ENCODE results near the gene RAB1B.
"Not testable (repeated sequence)": the region's sequence is repeated elsewhere in the genome, so short reads cannot be mapped to it uniquely, and the experiment has no call there.

RAB1B gene

DNA sequence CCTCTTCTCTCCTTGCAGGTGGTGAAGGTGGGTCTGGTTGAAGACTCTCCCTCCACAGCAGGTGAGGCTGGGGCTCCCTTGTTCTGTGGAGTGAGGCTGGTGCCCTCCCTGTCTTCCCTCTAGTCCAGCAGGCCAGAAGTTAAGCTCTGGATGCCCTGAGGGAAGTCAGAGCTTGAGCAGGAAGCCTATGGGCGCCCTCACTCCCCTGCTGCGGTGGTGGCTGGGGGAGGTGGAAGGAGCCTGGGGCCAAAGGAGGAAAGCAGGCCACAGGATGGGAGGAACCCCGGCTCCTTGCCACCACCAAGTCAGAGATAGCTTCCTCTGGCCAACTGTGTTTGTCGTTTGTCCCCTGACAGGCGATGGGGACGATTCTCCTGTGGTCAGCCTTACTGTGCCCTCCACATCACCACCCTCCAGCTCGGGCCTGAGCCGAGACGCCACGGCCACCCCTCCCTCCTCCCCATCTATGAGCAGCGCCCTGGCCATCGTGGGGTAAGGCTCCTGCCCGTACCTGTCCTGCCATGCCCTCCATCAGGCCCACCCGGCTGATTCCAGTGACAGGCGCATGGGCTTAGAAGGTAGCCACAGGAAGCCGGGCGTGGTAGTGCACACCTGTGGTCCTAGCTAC lies 29.5 kb upstream of the RAB1B start:
- DNase-seq (ENCODE audit: extremely low spot score, insufficient read length, low read depth) (no peak), FAIRE-seq (no peak)

DNA sequence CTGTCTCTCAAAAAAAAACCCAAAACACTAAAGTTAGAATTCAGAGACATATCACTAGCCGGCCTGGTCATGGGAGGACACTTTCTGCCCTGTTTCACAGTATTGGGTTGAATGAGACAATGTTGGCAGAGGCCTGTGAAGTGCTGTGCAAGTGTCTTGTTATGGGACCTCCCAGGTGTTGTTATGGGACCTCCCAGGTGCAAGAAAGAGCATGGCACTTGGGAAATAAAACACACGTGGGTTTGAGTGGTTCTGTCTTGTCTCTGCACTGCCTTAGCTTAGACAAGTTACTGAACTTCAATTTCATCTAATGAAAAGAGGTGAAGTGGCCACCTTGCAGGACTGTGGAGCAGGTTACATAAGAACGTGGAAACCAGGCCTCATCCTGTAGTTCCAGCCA lies 28.9 kb upstream of the RAB1B start:
- no peak for FAIRE-seq
- DNase-seq (ENCODE audit: extremely low spot score, insufficient read length, low read depth) = no peak

DNA sequence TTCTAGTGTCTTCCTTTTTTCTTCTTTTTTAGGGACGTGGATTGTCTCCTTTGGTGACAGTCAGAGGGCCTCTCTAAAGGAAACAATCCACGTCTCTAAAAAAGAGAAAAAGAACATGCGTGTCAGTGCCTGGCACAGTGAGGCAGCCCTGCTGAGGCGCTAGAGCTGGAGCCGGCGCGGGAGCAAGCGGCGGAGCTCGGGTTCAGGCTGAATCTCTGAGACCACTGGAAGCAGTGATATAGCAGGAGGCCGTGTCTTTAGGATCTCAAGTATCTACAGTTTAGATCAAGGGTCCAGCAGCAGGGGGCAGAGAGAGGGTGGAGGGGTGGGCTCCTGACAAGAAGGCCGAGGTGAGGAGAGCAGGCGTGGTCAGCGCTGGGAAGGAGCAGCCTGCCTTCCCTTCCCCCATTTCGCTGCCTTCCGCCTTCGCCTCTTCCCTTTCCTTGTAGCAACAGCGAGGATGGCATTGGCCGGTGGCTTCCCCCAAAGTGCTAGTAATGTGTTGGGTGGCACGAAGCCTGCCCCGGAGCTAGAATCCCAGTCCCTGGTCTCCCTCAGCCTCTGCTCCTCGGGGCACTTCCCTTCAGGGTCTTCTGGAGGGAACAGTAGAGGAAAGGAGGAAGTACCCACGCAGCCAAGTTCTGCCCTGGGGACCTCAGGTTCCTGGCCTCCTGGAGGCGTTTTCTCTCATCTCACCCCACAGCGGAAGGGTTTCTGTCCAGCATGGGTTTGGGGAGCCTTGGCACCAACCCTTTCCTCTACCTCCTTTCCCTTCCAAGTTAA lies 28.2 kb upstream of the RAB1B start:
- DNase-seq (ENCODE audit: extremely low spot score, insufficient read length, low read depth) (no peak), FAIRE-seq (no peak)

DNA sequence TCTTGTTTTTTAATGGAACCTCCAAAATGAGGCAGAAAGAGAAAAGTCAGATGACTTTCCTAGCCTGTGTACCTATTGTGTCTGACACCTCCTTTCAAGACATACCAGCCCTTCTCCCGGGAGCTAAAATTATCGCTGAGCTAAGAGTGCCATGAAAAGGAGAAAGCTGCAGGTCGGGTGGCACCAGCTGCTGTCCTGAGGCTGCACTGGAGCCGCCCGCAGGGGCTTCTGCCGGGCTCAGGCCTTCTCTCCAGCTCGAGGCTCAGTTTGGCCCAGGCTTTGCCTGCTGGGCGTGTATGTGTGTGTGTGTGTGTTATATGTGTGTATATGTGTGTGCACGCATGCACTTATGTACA lies 27.7 kb upstream of the RAB1B start:
- no peak for DNase-seq (ENCODE audit: extremely low spot score, insufficient read length, low read depth)
- no peak for FAIRE-seq

GRCh38 chr11:66242095-66242765 lies 26.2 kb upstream of the RAB1B start:
- FAIRE-seq (no peak), DNase-seq (ENCODE audit: extremely low spot score, insufficient read length, low read depth) (no peak)

- DNase-seq (ENCODE audit: extremely low spot score, insufficient read length, low read depth) = no peak
- FAIRE-seq = no peak
Measured at GRCh38 chr11:66243782-66244535, 24.5 kb upstream of the RAB1B start.

GRCh38 chr11:66247295-66247694 lies 21.1 kb upstream of the RAB1B start:
- DNase-seq (ENCODE audit: extremely low spot score, insufficient read length, low read depth) (no peak), FAIRE-seq (no peak)

DNA sequence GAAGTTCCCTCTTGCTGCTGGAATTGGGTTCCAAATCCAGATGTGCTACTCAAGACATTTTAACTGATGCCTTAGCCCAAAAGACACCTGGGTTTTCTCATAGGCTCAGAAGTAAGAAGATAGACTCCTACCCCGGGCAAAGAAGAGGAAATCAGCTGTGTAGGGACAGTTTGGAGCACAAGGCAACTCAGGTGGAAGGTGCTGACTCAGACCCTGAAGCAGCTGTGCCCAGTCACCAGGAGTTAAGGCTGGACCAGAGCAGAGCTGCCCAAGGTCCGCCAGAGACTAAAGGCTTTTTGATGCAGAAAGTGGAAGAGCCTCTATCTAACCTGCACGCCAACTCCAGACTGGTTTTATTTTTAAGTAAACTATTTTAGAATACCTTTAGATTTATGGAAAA lies 20.6 kb upstream of the RAB1B start:
- DNase-seq (ENCODE audit: extremely low spot score, insufficient read length, low read depth) (no peak), FAIRE-seq (no peak)

DNA sequence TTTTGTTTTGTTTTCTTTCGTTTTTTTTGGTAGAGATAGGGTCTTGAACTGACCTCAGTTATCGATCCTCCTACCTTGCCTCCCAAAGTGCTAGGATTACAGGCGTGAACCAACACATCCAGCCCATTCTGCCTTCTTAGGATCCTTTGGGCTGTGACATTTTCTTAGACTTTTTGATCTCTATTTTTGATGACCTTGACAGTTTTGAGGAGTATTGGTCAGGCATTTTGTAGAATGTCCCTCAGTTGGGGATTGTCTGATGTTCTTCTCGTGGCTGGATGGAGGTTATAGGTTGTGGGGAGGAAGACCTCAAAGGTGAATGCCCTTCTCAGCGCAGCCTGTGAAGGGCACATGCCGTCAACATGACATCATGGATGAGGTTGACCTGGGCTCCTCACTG lies 19.5 kb upstream of the RAB1B start:
- FAIRE-seq = no peak
- DNase-seq (ENCODE audit: extremely low spot score, insufficient read length, low read depth) = no peak

DNA sequence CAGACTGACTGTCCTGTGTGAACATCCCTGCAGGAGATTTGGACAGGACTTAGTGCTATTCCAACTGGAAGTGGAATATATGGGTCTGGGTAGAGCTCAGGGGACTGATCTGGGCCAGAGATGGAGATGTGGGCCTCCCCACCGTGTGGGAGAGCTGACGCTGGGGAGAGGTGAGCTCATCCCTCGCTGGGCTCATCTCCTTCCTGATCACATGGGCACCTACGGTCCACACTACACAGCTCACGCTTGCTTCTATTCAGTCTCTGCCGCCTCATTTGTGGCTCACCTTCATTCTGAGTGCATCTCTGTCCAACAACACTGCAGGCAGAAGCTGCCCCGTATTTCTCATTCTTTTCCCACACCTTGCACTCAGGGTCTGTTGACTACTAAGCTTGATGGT lies 16.6 kb upstream of the RAB1B start:
- no peak for FAIRE-seq
- DNase-seq (ENCODE audit: extremely low spot score, insufficient read length, low read depth) = no peak

DNA sequence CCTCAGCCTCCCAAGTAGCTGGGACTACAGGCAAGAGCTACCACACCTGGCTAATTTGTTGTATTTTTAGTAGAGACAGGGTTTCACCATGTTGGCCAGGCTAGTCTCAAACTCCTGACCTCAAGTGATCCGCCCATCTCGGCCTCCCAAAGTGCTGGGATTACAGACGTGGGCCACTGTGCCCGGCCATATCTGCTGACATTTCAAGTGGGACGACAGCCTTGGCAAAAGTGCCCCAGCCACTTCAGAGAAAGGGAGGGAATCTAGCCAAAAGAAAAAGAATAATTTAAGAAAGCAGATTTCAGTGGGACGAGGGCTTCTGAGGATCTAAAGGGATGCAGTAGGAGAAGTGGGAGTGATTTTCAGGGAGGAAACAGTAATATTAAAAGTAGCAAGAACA lies 15.4 kb upstream of the RAB1B start:
- not testable (repeated sequence) for FAIRE-seq; DNase-seq (ENCODE audit: extremely low spot score, insufficient read length, low read depth)

DNA sequence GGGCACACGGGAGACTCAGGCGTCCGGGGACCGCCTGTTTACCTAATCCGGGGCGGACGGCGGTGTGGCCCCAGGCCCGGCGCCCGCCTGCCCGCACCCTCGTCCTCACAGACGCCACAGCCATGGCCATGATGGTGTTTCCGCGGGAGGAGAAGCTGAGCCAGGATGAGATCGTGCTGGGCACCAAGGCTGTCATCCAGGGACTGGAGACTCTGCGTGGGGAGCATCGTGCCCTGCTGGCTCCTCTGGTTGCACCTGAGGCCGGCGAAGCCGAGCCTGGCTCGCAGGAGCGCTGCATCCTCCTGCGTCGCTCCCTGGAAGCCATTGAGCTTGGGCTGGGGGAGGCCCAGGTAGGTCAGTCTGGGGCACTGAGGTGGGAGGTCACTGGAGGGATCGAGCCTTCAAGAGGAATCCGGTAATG lies 10.0 kb upstream of the RAB1B start:
- no peak for FAIRE-seq
- DNase-seq (ENCODE audit: extremely low spot score, insufficient read length, low read depth) = no peak

DNA sequence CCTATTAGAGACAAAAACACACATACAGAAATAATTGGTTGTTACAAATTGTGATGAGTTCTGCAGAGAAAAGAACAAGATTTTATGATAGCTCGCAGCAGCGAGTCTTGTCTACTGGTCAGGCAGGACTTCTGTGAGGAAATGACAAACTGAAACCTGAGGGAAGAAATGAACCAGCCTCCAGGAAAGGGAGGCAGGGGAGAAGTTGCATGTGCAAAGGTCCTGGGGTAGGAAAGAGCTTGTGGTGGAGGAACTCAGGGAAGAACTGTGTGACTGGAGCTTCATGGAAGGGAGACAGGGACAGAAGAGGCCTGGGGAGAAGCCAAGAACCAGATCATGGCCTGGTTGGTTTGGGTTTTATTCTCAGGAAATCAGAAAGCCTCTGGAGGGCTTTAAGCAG lies 9.2 kb upstream of the RAB1B start:
- FAIRE-seq = no peak
- no peak for DNase-seq (ENCODE audit: extremely low spot score, insufficient read length, low read depth)

DNA sequence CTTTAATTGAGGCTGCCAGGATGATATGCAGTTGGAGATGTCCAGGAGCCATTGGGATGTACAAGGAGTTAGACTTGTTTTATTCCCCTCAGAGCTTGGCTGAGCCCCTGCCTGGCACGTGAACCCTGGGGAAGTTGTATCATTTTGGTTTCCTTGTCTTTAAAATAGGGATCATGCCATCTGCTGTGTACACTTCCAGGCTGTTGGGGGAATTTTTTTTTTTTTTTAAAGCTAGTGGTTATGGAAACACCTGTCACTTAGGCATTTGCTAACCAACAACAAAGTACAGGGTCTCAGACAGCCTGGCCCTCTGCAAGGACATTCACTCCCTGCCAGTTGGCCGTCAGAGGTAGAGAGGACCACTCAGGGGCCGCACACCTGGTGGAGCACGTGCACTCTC lies 8.5 kb upstream of the RAB1B start:
- FAIRE-seq (no peak), DNase-seq (ENCODE audit: extremely low spot score, insufficient read length, low read depth) (no peak)

DNA sequence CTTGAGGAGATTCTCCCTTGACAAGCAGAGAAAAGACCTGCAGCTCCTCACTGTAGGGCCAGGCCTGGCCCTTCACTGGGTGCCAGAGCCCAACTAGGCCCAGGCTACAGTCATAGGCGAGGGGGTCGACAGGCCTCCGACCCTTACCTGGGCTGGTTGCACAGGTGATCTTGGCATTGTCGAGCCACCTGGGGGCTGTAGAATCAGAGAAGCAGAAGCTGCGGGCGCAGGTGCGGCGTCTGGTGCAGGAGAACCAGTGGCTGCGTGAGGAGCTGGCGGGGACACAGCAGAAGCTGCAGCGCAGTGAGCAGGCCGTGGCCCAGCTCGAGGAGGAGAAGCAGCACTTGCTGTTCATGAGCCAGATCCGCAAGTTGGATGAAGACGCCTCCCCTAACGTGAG lies 6.9 kb upstream of the RAB1B start:
- no peak for FAIRE-seq
- DNase-seq (ENCODE audit: extremely low spot score, insufficient read length, low read depth) = no peak

DNA sequence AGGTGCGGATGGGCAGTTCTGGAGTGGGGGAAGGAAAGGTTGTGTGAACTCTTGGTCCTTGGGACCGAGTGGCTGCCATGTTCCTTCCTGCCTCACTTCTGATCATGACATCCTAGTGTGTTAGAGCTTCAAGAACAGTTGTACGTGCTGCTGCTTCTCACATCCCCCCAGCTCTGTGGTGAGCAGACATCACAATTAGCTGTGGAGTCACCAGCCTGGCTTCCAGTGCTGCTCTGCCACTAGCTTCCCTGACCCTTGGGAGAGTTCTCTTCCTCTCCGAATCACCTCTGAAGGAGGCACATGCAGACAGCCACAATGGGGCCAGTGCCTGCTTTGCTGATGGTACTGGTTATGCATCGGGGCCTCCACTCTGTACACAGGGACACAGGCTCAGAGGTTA lies 6.2 kb upstream of the RAB1B start:
- no peak for FAIRE-seq
- DNase-seq (ENCODE audit: extremely low spot score, insufficient read length, low read depth) = no peak

DNA sequence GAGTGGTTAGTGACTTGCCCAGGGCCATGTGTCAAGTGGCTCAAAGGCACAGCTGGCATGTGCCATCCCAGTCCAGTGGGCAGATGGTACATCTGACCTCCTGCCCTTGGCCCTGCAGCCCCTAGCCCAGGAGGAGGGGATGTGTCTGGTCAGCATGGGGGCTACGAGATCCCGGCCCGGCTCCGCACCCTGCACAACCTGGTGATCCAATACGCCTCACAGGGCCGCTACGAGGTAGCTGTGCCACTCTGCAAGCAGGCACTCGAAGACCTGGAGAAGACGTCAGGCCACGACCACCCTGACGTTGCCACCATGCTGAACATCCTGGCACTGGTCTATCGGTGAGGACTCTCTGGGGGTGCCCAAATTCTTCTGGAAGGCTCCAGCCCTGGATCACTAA lies 5.7 kb upstream of the RAB1B start:
- FAIRE-seq (no peak), DNase-seq (ENCODE audit: extremely low spot score, insufficient read length, low read depth) (no peak)

- FAIRE-seq = no peak
- DNase-seq (ENCODE audit: extremely low spot score, insufficient read length, low read depth) = no peak
Measured at GRCh38 chr11:66263231-66263630, 5.2 kb upstream of the RAB1B start.

- FAIRE-seq = no peak
- no peak for DNase-seq (ENCODE audit: extremely low spot score, insufficient read length, low read depth)
Measured at GRCh38 chr11:66263785-66264184, 4.7 kb upstream of the RAB1B start.

DNA sequence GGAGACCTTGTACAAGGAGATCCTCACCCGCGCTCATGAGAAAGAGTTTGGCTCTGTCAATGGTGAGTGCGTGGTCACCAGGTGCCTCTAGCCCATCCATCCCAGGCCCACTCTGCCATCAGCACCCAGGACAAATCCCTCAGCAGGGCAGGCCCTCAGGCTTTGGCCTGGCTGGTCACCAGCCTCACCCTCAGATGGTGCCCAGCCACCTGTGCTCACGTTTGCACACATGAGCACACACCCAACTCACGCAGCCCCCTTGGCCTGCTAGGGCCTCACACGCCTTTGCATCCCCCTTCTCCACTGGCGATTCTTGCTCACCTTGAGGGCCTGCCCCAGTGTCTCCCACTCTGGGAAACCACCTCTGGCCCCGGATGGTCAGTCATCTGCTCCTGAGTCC lies 4.1 kb upstream of the RAB1B start:
- FAIRE-seq = no peak
- no peak for DNase-seq (ENCODE audit: extremely low spot score, insufficient read length, low read depth)

- DNase-seq (ENCODE audit: extremely low spot score, insufficient read length, low read depth) = no peak
- no peak for FAIRE-seq
Measured at GRCh38 chr11:66264914-66265313, 3.5 kb upstream of the RAB1B start.
